GM21576 (cell line): Measurements from ENCODE around the gene SLC41A3.

Experiments
- ATAC-seq: cut with Tn5 transposase; IDR thresholded peaks from one replicate; pipeline ENCODE4 v1.9.1; 2021; ENCODE audit warnings: mild to moderate bottlenecking, moderate library complexity; ENCODE audit not compliant: unreplicated experiment

Gene SLC41A3

DNA sequence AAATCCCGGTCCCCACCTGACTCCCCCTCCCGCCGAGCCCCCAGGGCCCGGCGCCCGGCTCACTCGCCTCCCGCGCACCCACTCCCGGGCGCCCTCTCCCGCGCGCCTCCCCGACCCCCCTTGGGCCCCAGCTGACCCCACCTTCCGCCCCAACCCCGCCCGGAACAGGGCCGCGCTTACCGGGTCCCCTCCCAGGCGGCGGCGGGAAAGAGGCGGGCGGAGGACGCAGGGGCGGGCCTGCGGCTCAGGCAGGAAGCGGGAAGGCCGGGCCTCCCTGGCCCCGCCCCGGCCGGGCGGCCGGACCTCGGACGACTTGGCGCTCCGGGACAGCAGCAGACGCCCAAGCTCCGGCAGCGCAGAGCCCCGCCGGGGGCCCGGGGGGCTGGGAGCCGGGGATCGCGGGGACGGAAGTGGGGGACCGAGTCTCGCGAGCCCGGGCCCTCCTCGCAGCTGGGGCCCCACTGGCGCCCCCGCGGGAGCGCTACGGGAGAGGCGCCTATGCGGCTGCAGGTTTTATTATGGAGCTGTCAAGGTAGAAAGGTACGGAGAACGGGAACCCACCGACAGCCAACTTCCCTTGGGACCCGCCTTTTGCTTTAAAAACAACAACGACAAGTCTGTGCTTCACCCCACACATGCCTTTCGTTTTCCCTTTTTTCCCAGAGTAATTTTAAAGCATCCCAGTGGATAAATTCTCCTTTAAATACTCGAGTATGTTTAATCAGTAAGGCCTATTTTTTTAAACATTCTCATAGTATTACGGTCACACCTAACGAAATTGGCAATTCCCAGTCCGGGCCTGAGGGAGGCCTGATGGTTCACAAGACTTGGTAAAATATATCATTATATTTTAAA lies at the start of gene SLC41A3:
Gene SLC41A3 (minus strand): TSS at position 212 of the 855 bp plus-strand sequence. CDS start 15,905 bp downstream, outside the sequence.
- ATAC-seq = peak; percentile 96

DNA sequence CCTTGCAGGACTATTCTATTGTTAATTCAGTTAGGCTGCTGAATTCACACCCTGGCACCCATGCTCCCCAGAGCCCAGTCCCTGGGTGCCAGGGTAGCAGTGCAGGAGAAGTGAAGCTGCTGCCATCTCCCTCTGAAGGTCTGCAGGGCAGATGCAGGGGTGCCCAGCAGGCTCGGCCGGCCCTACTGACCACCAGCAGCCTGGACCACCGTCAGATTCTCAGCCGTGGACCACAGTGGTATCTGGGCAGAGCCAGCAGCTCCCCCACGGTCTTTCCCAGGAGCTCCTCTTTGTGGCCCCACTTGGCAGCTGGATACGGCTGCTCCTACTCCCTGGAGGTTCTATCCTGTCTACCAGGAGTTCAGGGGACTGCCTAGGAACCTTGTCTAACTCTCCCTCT lies 49.7 kb upstream of the SLC41A3 start:
- ATAC-seq = no peak

DNA sequence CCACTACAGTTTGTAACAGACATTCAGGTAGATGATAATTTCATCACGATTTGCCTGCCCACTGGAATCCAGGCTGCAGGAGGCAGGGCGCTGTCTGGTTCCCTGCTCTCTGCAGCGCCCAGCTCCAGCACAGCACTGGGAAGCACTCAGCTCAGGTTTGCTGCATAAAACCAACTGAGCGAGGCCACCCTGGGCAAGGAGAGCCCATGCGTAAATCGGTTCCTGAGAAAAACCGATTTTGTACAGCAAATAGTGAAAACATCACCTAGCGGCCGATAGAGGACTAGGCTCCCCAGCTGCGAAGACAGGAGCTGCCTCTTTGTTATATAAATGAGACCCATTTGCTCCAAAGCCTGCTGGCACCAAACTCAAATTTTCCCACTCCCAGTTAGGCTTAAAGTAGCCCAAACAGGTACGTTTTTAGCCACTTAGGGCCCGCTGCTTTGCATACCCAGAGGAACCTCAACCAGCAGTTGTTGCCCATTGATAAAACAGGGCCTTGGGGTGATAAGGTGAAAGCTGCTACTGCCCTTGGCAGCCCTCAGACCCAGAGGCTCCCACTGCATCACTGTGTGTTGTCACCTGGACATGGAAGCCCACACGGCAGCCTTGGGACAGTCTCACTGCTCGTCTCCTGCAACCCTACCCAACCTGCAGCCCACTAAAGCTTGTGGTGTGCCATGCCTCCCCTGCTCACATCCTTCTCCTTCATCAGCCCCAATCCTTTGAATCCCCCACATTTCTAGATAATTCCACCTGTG lies 49.0 kb upstream of the SLC41A3 start:
- ATAC-seq = no peak

DNA sequence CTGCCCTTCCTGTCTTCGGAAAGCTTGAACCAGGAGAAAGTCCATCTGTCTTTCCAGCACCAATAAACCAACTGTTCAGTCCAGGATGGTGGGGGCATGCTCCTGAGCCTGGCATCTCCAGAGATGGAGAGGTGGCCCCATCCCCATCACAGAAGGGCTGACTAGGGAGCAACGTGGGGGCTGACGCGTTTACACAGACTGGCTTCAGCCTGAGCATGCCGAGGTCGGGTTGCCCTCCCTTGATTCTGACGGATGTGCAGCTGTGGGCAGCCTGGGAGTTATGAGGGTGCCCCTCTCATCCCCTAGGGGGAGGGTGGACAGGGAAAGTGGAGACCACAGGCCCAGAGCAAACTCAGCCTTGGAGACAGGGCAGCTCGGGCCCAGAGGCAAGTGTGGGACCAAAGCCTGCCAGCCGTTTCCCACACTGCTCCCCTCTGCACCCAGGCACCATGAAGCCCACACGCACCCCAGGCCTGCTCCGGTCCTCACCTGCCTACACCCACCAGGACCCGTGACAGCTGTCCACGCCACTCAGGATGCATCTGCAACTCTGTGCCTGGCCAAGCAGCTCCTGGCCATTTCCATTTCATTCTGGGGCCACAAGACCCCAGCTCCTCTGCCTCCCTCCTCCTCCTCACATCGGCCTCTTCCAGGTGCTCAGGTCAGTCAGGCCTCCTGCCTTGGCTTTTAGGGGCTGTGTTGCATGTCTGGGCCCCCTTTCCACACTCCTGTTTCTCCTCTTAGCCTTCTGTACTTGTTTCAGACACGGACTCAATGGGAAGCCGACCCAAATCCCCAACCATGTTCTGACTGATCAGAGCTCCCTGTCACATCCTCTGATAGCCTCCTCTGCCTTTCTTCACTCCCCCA lies 48.2 kb upstream of the SLC41A3 start:
- no peak for ATAC-seq

DNA sequence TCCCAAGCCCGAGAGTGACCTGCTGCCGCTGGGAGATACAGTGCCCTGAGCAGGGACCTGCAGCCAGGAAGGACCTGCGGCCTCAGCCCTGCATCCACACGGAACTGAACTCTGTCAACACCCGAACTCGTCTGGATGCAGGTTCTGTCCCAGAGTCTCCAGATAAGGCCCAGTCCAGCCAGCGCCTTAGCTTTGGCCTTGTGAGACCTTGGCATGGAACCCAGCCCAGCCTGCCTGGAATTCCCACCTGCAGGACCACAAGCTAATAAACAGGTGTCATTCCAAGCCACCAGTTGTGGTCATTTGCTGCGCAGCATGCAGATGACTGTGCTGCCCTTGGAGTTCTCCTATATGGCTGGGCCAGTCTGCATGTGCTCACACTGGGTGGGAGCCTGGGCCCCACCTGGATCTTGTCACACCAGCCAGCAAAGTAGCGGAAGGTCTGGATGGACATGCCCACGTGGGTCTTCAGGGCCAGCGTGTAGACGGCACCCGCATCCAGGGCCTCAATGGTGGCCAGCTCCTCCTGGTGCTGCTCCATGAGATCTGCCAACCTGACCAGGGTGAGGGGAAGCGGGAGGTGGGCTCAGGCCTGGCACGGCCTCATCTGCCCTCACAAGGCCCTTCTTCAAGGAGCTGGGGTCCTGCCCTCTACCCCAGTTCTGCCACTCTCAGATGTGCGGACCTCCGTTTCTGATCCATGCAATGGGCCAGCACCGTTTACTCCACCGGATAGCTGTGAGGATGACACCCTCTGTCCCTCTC lies 47.2 kb upstream of the SLC41A3 start:
- no peak for ATAC-seq

DNA sequence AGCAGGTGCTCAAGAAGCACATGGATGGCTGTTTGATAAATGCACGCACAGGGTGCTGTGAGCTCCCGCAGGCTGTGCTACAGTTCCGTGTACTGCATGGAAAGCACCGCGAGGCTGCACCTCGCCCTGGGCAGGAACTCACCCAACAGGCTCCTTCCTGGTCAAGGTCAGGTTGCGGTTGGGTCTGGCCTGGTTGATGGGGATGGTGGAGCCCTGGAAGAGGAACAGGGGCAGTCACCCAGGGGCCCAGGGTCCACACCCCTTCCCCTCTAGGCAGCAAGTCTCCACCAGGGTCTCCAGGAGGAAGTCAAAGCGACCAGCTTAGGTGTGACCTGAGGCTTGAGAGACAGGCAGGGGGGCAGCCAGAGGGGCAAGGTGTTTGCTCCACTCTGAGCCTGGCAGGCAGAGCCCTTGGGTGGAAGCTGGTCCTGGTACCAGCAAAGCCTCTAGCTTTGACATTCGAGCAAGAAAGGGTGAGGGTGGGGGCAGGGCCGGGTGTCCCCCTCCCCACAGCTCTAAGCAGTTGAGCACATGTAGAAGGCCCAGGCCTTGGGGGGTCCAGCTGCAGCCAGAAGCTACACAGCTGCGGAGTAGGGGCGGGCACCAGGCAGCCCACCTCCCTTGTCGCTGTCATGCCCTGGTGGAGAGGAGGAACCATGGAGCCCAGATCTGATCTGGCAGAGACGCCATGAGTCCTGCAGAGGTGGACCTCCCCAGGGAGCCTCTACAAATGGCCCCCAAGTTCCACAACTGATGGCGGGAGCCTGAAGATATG lies 46.3 kb upstream of the SLC41A3 start:
- no peak for ATAC-seq

DNA sequence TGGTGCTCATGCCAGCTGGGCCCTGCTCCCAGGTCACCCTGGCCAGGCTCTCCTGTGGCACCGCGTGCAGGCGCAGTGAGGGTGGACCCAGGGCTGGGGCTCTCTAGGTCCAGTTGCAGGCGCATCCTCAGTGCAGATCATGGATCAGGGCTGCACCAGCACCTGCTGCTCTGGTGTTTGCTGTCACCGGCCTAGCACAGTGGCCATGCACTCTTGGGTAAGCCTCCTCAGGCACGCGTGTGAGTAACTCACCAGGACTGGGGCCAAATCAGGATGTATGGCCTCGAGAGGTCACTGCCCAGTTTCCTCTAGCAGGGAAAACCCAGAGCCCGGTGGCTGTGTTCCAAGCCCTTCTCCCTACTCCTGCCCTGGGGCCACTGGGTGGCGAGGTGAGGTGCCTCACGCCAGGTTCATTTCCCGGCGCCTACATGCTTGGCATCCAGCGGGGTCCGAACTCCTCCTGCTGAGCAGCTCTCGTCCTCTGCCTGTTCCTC lies 45.5 kb upstream of the SLC41A3 start:
- no peak for ATAC-seq

DNA sequence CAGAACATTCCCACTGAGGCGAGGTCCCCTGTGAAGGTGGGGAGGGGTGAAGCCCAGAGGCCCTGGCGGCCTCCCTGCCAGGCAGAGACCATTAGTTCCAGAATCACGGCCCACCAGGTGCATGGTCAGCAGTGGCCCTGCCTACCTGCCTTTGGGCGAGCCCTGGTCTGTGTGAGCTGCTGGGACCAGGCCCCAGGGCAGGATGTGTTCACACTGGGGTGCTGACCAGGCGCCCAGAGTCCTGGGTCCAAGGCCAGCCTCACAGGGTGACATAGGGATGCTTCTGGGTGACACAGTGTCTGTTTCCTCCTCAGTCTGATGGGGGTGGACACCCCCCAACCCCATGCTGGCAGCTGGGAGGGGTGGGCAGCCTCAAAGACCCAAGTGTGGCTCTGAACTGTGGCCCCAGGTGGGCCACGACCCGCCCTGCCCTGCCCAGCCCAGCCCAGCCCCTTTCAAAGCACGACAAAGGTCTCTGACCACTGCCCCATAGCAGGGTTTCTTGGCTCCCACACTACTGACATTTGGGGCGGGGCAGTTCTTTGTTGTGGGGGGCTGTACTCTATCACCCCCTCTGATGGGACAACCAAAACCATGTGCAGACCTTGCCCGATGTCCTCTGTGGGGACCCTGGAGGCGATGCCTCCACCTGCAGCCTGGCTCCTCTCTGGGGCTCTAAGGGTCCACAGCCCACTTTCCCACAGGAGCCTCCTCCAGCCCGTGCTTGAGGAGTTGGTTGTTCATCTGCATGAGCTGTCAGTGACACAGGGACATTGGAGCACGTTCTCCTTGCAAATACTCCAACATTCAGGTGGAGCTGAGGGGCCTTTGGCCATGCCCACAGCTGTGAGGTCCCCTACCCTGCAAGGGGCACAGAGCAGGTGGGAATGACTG lies 44.8 kb upstream of the SLC41A3 start:
- no peak for ATAC-seq

DNA sequence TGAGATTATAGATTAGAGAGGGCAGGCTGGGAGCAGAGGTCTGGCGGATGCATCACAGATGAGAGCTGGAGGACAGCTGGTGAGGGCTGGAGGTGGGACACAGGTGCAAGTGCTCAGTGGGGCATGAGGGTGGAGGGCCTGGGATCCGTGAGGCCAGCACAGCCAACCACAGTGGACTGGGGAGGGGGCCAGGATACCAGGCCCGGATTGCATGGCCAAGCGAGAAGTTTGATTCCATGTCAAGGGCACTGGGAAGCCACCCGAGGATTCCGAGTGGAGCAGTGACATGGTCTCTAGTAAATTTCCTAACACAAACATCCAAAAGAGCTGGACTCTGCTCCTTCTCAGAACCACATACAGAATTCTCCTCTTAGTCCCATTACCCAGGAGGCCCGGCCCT lies 44.0 kb upstream of the SLC41A3 start:
- no peak for ATAC-seq

DNA sequence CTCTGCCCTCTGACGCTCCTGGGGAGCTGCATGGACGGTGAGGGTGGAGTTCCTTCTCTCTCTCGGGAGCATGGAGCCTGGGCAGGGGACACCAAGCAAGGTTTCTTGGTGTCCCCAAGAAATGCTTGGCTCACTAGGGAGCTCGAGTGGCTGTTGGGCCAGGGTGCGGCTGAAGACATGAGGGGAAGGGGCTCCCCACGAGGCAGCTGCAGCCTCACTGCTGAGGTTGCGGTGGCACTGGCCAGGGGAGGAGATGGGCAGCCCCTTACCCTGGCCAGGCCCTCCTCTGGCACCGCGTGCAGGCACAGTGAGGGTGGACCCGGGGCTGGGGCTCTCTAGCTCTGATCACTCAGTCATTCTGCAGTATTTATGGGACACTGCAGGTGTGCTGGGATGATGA lies 43.5 kb upstream of the SLC41A3 start:
- ATAC-seq = no peak

DNA sequence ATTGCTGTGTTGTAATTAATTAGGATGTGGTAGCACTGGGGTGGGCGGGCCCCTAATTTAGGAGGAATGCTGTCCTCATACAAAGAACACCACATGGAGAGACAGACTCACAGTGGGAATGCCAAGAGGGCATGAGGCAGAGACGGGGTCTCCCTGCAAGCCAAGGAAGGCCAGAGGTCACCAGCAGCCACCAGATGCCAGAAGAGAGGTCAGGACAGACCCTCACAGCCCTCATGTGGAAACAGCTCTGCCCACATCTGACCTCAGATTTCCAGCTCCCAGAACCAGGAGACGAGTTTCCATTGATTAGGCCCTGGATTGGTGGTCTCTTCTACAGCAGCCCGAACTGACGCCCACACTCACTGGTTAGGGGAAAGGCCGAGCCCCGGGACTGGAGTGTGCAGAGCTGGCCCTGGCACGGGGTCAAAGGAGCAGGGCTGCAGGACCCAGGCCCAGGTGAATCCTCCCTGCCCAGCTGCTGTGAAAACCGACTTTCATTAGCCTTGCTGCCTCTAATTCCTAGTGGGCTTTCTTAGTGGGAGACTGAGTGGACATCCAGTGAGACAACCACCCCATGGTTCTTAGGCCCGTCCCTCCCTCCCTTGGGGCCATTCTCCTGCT lies 43.0 kb upstream of the SLC41A3 start:
- ATAC-seq = no peak

DNA sequence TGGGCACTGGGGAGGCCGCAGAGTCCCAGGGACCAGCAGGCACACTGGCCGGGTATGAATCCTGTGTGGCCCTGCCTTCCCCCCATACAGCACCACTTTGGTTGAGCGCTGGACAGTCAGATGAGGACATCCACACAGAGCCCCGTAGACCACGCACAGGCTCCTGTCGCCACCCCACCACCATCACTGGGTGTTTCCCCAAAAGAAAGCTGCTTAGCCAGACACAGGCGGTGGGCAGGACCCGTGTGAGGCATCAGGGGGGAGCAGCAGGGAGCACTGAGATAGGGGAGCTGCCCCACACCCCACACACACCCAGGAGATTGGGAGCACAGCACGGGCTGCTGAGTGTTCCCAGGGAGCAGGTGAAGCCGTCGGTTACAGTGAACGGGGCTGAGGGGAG lies 42.4 kb upstream of the SLC41A3 start:
- no peak for ATAC-seq

DNA sequence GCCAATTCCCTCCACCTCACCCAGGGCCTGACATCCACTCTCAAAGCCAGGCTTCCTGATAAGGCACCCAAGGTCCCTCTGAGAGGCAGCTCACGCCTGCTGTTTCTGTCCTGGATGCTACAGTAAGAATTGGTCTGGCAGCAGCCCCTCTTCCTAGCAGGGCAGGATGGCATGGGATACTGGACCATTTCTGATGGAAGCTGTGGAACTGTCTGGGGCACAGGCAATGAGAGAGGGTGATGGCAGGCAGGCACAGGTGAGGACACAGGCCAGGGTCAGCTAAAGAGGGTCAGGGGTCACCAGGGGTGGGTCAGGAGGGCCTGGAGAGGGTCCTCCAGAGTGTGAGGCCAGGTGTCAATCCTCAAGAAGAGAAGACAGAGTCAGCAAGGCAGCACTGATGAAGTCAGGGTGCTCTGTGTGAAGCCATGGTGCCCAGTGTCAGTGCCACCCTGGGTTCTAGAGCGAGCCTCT lies 41.9 kb upstream of the SLC41A3 start:
- ATAC-seq = no peak

DNA sequence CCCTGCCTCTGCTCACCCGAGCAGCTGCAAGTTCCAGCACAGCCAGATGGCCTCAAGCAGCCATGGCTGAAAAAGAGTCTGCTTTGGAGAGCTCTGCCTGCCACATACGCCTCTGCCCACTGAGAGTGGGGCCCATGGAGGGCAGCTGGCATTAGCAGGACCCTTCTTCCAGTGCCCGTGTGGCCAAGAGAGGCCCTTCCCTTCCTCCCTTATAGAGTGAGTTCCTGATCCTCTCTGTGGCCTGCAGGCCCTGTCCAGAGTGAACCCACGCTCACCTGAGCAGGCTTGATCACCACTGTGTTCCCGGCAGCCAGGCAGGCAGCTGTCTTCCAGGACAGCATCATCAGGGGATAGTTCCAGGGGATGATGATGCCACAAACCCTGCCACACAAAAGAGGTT lies 41.4 kb upstream of the SLC41A3 start:
- no peak for ATAC-seq

DNA sequence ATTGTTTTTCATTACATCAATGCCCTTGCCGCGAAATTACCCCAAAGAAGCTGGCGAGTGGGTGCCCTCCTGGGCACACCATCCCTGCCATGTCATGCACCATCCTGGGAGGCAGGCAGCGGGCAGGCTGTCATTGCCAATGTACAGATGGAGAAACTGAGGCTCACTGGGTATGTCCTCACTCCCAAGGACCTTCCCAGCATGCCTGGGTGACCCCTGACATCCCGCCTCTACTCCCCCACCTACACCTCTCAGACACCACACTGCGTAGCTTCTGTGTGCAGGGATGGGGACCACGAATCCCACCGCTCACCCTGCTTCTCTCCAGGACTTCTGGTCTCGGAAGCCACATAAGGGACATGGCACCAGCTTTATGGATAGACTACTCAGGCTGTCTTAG lies 41.0 kb upstream of the SLC41A3 start:
- no peak for ATAC-seq

DNA sequence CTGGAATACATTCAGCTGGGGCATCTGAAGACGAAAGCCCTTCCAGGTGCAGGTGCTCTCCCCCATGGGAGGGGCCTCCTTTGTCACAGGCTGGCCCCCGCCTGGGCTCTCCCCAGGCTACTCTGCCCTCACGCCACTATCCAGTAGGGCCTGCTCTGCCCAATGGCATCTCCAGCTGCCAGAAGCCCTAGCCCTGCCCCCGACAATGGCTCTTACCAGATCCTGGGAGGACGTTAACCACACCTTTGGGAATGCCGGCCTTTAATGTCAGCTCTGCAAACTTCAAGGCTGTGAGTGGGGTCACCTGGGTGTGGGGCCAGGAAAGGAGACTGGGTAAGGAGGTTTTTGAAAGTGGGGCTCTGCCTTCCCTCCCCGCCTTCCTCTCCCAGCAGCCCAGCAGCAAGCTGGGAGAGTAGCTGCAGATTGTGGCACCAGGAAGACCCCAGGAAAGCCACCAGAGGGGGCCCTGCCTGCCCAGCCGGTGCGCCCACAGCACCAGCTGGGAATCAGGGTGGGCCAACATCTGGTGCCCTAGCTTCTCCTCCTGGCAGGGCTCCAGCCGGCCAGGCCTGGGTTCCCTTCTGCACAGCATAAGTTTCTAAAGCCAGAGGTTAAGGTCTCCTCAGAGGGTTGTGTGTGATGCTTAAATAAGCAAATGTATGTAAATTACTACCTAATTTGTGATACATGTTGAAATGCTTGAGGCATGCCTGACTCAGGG lies 40.4 kb upstream of the SLC41A3 start:
- ATAC-seq = no peak

DNA sequence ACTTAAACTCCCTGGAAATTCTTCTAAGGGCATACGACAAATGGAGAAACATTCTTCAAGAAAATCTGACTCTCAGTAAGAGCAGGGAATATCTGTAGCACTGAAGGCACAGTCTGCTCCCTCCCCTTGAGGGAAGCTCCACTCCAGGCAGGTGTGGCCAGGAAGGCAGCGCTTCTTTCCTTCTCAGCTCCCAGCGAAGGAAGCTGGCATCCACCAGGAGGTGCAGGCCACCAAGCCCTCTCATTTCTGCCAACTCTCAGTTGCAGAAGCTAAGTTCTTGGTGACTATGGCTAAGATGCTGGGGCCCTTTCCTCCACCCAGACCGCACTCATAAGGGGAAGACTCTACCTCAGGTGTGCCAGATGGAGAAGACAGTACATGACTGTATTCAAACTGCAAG lies 37.7 kb upstream of the SLC41A3 start:
- no peak for ATAC-seq
